ENCODE results near the gene DHX29. TPM values are rescaled to one million over a fixed set of nuclear protein-coding genes. Genes with fewer than 3 reads are reported as not detected.

The DHX29 gene
- polyA plus RNA-seq, 6 donors from 2014 or later, result 7.0 to 19.5 (median 15.3) TPM

- peak overlapping the region in 3 of 6 donors; percentile 29 to 89 (median 60) for H3K27ac Mint-ChIP-seq
- ATAC-seq (ENCODE audit: low read depth in 2 of 2) (peak; percentile 46 to 53), DNase-seq (no peak)
- H3K4me1 Mint-ChIP-seq, result peaks cover 33 to 50% (median 44%) of the 10 kb centered on the region in 3 donors
- H3K9me3 Mint-ChIP-seq, result peaks cover 0 to 12% (median 0%) of the 10 kb centered on the region in 7 donors
- H3K27me3 Mint-ChIP-seq, result peaks cover 84 to 89% (median 86%) of the 10 kb centered on the region in 3 donors
- peak overlapping the region; percentile 61 to 86 (median 78) for H3K4me3 Mint-ChIP-seq
- no peaks in the 10 kb centered on the region for H3K36me3 Mint-ChIP-seq
These were observed 81.2 kb downstream of the DHX29 start for GRCh38 chr5:55226027-55226933.

GRCh38 chr5:55225346-55225745 lies 82.1 kb downstream of the DHX29 start:
- H3K27me3 Mint-ChIP-seq, result peaks cover 80 to 89% (median 87%) of the 10 kb centered on the region in 3 donors

GRCh38 chr5:55223812-55224240 lies 83.7 kb downstream of the DHX29 start:
- H3K4me1 Mint-ChIP-seq, result peaks cover 32 to 57% (median 47%) of the 10 kb centered on the region in 3 donors
- DNase-seq (no peak), ATAC-seq (ENCODE audit: low read depth in 2 of 2) (no peak)
- peaks cover 0 to 10% (median under 1%) of the 10 kb centered on the region in 7 donors for H3K9me3 Mint-ChIP-seq
- H3K27me3 Mint-ChIP-seq, result peaks cover 79 to 88% (median 79%) of the 10 kb centered on the region in 3 donors
- peak overlapping the region in 1 of 6 donors; percentile 56 for H3K27ac Mint-ChIP-seq
- H3K36me3 Mint-ChIP-seq, result no peaks in the 10 kb centered on the region
- H3K4me3 Mint-ChIP-seq, result peak overlapping the region; percentile 36 to 82 (median 72)

More at GRCh38 chr5:55225346-55225745, 82.1 kb downstream of the DHX29 start:
- ATAC-seq (ENCODE audit: low read depth in 2 of 2) (no peak), DNase-seq (no peak)
- Mint-ChIP-seq H3K4me3 (peak overlapping the region in 6 of 8 donors; percentile 58 to 81 (median 72)), H3K9me3 (peaks cover 0 to 14% (median 0%) of the 10 kb centered on the region in 7 donors), H3K36me3 (no peaks in the 10 kb centered on the region), H3K4me1 (peaks cover 32 to 53% (median 44%) of the 10 kb centered on the region in 3 donors), H3K27ac (no peak overlapping the region)

GRCh38 chr5:55222985-55223811 lies 84.3 kb downstream of the DHX29 start:
- Mint-ChIP-seq H3K9me3 (peaks cover 0 to 9% (median 0%) of the 10 kb centered on the region in 7 donors), H3K36me3 (no peaks in the 10 kb centered on the region), H3K27me3 (peaks cover 79 to 88% (median 79%) of the 10 kb centered on the region in 3 donors), H3K4me3 (peak overlapping the region; percentile 36 to 82 (median 72)), H3K27ac (peak overlapping the region in 1 of 6 donors; percentile 70), H3K4me1 (peaks cover 30 to 52% (median 47%) of the 10 kb centered on the region in 3 donors)
- DNase-seq (no peak), ATAC-seq (ENCODE audit: low read depth in 2 of 2) (peak in 1 of 2 donors; percentile 16)

GRCh38 chr5:55222092-55222984 lies 85.2 kb downstream of the DHX29 start:
- peak overlapping the region in 6 of 8 donors; percentile 23 to 80 (median 74) for H3K4me3 Mint-ChIP-seq
- peak overlapping the region in 2 of 6 donors; percentile 70 to 87 for H3K27ac Mint-ChIP-seq
- H3K27me3 Mint-ChIP-seq, result peaks cover 75 to 87% (median 76%) of the 10 kb centered on the region in 3 donors
- H3K4me1 Mint-ChIP-seq, result peaks cover 23 to 46% (median 41%) of the 10 kb centered on the region in 3 donors
- H3K9me3 Mint-ChIP-seq, result peaks cover 0 to 9% (median 0%) of the 10 kb centered on the region in 7 donors
- DNase-seq (no peak), ATAC-seq (ENCODE audit: low read depth in 2 of 2) (no peak)
- no peaks in the 10 kb centered on the region for H3K36me3 Mint-ChIP-seq

- H3K27me3 Mint-ChIP-seq, result peaks cover 73 to 86% (median 74%) of the 10 kb centered on the region in 3 donors
- no peaks in the 10 kb centered on the region for H3K36me3 Mint-ChIP-seq
- H3K4me3 Mint-ChIP-seq, result peak overlapping the region; percentile 55 to 84 (median 73)
- peaks cover 18 to 38% (median 35%) of the 10 kb centered on the region in 3 donors for H3K4me1 Mint-ChIP-seq
- peak overlapping the region in 2 of 6 donors; percentile 20 to 36 for H3K27ac Mint-ChIP-seq
- peaks cover 0 to 9% (median 0%) of the 10 kb centered on the region in 7 donors for H3K9me3 Mint-ChIP-seq
- ATAC-seq (ENCODE audit: low read depth in 2 of 2) (peak; percentile 40 to 43), DNase-seq (no peak)
These were observed 86.9 kb downstream of the DHX29 start for GRCh38 chr5:55220433-55221185.

- ATAC-seq (ENCODE audit: low read depth in 2 of 2) (no peak), DNase-seq (no peak)
- Mint-ChIP-seq H3K4me1 (peaks cover 18 to 38% (median 35%) of the 10 kb centered on the region in 3 donors), H3K36me3 (no peaks in the 10 kb centered on the region), H3K4me3 (peak overlapping the region in 6 of 8 donors; percentile 42 to 84 (median 73)), H3K27ac (no peak overlapping the region), H3K9me3 (peaks cover 0 to 9% (median 0%) of the 10 kb centered on the region in 7 donors), H3K27me3 (peaks cover 65 to 84% (median 66%) of the 10 kb centered on the region in 3 donors)
These were observed 87.7 kb downstream of the DHX29 start for GRCh38 chr5:55219770-55220169.

- Mint-ChIP-seq H3K36me3 (no peaks in the 10 kb centered on the region), H3K4me3 (peak overlapping the region in 1 of 8 donors; percentile 65), H3K9me3 (peaks cover 0 to 9% (median 0%) of the 10 kb centered on the region in 7 donors), H3K27me3 (peaks cover 58 to 76% (median 63%) of the 10 kb centered on the region in 3 donors), H3K27ac (peak overlapping the region in 1 of 6 donors; percentile 48), H3K4me1 (peaks cover 17 to 36% (median 33%) of the 10 kb centered on the region in 3 donors)
- ATAC-seq (ENCODE audit: low read depth in 2 of 2) (no peak), DNase-seq (no peak)
These were observed 88.5 kb downstream of the DHX29 start for GRCh38 chr5:55218967-55219366.

- H3K27me3 Mint-ChIP-seq, result peaks cover 15 to 38% (median 18%) of the 10 kb centered on the region in 3 donors
- no peaks in the 10 kb centered on the region for H3K36me3 Mint-ChIP-seq
- no peak overlapping the region for H3K4me3 Mint-ChIP-seq
- ATAC-seq (ENCODE audit: low read depth in 2 of 2), result no peak
- no peaks in the 10 kb centered on the region for H3K4me1 Mint-ChIP-seq
- no peak overlapping the region for H3K27ac Mint-ChIP-seq
- H3K9me3 Mint-ChIP-seq, result no peaks in the 10 kb centered on the region
- DNase-seq, result no peak
These were observed 96.2 kb downstream of the DHX29 start for GRCh38 chr5:55211184-55211874.

Data from naive B cell (primary cell).